NCI-H748 (cell line): ENCODE results near the gene DNAAF1.
"Not testable (repeated sequence)": the region's sequence is repeated elsewhere in the genome, so short reads cannot be mapped to it uniquely, and the experiment has no call there.

Source experiments
- DNase-seq: peaks from one replicate; lab custom pipeline; 2025; ENCODE audit not compliant: unreplicated experiment; lab: John Stamatoyannopoulos, UW

Gene DNAAF1

GRCh38 chr16:84205123-84205522 lies 60.0 kb downstream of the DNAAF1 start:
- DNase-seq: not testable (repeated sequence)

DNA sequence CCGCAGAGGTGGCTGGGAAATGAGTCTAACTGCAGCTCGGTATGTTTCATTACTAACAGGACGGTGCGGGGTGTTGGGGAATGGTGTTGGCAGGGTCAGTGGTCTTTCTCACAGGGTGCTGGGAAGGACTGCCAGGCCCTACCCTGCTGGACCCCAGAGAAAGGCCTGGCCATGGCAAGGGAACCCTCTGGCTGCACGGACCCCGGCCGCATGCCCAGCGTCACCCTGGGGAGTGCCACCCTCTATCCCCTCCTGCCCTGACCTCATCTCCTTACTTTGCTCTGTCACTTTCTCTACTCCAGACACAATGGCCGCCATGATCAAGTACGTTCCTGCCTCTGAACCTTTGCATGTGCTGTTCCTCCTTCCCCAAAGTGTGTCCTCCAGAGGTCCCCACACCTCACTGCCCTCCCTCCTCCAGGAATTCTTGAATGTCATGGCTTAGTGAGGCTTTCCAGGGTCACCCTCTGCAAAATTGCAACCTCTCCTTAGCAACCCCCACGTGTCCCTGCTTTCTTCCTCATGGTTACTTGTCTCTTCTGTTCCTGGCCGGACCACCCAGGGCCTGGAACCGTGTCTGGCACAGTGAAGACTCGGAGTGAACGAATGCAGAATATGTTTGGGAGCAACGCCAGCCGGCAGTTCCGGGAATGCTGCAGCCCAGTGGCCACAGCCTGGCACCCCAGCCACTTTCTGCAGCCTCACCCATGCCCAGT lies 61.0 kb downstream of the DNAAF1 start:
- DNase-seq: no peak

DNA sequence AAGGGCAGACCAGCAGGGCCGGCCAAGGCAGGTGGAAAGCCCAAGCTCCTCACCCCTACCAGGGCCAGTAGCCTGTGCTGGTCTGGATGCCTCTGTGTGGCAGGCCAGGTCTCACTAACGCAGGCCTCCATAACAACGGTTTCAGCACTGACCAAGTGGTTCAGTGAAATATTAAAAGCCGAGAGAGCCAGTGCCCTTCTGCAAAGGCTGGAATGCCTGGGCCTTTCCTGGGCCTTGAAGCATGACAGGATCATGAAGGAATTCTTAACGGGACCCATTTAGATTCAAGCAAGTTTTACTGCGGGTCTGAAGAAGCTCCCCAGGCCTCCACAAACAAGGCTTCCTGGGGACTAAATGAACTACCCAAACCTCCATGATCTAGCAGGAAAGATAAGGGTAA lies 62.1 kb downstream of the DNAAF1 start:
- no peak for DNase-seq

- DNase-seq: no peak
Measured at GRCh38 chr16:84207879-84208278, 62.8 kb downstream of the DNAAF1 start.

DNA sequence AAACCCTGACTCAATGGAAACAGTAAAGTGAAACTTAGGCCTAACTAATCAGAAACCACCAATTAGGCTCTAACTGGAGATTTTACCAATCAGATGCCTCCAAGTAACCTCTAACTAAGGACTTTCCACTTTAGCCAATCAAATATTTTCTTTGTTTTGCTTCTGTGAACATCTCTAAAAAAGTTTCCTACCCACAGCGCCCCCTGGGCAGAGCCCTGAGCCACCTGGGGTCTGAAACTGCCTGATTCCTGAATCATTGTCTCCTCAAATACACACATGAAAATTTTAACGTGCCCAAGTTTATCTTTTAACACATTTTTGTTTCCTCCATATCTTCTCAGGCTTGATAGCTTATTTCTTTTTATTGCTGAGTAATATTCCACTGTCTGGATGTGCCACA lies 64.9 kb downstream of the DNAAF1 start:
- no peak for DNase-seq

DNA sequence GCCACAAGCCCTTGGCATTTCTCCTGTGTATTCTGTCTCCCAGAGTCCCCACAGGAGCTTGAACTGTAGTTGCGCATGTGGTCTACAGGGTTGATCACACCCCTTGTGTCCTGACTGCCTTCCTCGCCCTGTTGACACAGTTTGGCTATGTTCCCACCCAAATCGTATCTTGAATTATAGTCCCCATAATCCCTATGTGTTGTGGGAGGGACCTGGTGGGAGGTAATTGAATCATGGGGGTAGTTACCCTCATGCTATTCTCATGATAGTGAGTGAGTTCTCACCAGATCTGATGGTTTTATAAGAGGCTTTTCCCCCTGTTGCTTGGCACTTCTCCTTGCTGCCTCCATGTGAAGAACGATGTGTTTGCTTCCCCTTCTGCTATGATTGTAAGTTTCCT lies 67.0 kb downstream of the DNAAF1 start:
- no peak for DNase-seq

- DNase-seq: no peak
Measured at GRCh38 chr16:84212631-84213030, 67.5 kb downstream of the DNAAF1 start.

GRCh38 chr16:84214451-84215066 lies 69.5 kb downstream of the DNAAF1 start:
- DNase-seq: no peak

DNA sequence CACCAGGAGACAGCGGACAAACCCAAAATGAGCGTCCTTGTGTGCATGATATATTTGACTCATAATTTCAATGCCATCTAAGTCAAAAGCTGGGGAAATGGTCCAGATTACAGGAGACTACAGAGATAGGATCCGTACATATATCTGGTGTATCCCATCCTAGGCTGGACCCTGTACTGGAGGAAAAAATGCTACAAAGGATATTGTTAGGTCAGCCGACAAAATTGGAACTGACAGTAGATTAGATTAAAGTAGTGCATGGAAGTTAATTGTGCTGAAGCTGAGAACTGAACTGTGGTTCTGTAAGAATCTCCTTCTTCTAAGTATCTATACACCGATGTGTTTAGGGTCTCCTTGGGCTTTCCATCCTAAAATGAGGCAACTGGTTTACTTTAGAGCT lies 70.4 kb downstream of the DNAAF1 start:
- no peak for DNase-seq

DNA sequence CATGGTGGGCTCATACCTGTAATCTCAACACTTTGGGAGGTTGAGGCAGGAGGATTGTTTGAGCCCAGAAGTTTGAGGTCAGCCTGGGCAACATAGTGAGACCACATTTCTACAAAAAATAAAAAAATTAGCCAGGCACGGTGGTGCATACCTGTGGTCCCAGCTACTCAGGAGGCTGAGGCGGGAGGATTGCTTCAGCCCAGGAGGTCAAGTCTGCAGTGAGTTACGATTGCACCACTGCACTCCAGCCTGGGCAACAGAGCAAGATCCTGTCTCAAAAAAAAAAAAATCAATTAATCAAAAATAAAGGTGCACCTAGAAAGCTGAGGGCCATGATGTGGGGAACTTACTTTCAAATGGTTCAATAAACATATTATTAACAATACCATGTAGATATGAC lies 71.0 kb downstream of the DNAAF1 start:
- DNase-seq: not testable (repeated sequence)

- no peak for DNase-seq
Measured at GRCh38 chr16:84218176-84218823, 73.2 kb downstream of the DNAAF1 start.

- DNase-seq: no peak
Measured at GRCh38 chr16:84218956-84219355, 73.8 kb downstream of the DNAAF1 start.

DNA sequence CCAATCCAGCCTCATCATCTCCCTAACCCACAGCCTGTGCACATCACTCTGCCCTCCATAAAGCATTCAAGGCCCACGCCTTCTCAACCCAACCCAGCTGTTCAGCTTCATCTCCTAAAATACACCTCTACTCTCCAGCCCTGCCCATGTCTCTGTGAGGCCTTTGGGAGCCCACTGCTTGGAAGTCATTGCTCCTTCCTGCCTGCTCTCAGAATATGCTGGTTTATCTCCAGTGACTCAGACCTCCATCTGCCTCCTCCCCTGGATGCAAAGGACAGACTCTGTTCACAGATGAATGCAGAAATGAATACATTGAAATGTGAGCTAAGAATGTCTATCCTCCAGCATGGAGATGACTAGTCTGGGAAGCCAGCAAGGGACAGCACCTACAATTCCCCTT lies 75.7 kb downstream of the DNAAF1 start:
- no peak for DNase-seq

DNA sequence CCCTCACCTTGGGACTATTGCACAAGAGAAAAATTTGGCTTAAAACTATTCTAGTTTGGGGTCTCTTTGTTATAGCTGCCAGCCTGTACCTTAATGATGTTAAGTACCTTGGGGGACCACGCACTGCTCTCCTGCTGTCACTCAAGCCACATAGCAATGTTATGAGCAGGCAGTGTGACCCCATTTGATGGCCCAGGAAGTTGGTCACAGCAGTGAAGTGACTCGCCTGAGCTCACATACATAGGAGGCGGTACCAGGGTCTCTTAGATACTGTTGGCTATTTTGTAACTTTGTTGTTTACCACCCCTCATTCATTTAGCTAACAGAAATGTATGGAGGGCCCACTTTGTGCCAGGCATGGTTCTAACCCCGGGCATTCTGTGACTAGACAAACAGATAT lies 78.3 kb downstream of the DNAAF1 start:
- DNase-seq: no peak

DNA sequence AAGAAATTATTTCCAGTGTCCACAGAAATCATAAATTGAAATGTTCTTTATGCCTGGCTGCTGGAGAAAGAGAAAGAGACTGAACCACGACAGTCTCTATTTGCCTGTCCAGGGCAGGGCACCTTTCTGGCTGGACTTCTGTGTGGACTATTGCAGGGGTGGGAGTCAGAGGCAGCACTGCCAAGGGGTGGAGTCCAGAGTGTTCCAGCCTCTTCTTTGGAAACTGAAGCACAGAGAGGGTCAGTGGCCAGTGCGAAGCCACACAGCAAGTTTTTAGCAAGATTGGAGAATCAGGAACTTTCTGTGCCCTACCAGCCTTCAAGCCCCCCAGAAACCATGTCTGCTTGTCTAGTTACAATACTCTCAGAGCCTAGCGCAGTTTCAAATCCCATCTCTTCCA lies 79.4 kb downstream of the DNAAF1 start:
- no peak for DNase-seq

- no peak for DNase-seq
Measured at GRCh38 chr16:84225126-84225525, 80.0 kb downstream of the DNAAF1 start.

- DNase-seq: no peak
Measured at GRCh38 chr16:84225571-84225970, 80.5 kb downstream of the DNAAF1 start.

DNA sequence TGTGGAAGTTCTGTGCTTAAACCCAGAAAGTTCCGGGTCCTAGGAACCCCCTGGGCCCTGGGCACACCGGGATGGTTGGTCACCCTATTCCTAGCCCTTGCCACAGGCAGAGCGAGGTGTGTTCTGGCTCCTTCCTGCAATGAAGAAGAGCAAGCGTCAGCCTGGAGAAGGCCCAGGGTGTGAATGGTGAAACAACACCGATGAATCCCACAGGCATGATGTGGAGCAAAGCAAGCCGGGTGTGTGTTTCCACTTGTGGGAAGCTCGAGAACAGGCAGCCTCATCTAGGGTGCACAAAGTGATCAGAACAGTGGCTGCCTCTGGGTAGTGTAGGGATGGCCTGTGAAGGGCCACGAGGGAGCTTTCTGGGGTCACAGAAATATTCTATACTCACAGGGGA lies 80.9 kb downstream of the DNAAF1 start:
- no peak for DNase-seq
